ENCODE data around the gene TMCC2.

Gene TMCC2

GRCh38 chr1:205239078-205239477 is 11.3 kb downstream of the TMCC2 start:
- DNase-seq (ENCODE audit: low read depth in 2 of 2): no peak

DNA sequence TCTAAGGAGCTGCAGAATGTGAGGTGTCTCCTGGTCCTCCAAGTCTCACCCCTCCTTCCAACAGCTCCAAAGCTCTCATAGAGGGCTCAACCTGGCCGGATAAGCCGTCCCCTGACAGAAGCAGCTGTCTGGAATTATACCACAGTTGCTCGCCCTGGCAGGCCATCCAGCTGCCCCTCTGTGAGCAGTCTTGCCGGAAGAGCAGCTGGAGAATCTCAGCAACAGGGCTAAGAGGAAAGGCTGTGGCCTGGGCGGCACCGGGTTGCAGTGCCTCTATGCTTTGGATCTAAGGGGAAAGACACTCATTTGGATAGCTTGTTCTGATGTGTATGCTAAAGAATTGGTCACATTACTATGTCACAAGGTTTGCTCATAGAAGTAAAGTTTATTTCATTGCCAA is 12.4 kb downstream of the TMCC2 start:
- no peak for DNase-seq (ENCODE audit: low read depth in 2 of 2)

DNA sequence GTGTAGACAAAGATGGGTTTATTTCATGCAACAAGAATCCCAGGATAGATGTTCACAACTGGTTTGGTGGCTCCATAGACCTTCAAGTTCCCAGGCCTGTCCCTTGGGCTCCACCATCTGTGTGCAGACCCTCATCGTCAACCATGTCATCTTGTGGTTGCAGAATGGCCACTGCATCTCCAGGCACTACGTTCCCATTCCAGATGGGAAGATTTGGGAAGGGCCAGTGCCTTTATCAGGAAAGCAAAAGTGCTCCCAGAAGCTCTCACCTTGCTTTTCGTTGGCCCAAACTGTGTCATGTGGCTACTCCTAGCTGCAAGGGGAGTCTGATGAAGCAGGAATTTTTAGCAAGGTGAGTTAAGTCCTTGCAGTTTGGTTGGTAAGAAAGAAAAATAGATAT is 12.8 kb downstream of the TMCC2 start:
- no peak for DNase-seq (ENCODE audit: low read depth in 2 of 2)

GRCh38 chr1:205241366-205242030 is 13.8 kb downstream of the TMCC2 start:
- no peak for DNase-seq (ENCODE audit: low read depth in 2 of 2)

DNA sequence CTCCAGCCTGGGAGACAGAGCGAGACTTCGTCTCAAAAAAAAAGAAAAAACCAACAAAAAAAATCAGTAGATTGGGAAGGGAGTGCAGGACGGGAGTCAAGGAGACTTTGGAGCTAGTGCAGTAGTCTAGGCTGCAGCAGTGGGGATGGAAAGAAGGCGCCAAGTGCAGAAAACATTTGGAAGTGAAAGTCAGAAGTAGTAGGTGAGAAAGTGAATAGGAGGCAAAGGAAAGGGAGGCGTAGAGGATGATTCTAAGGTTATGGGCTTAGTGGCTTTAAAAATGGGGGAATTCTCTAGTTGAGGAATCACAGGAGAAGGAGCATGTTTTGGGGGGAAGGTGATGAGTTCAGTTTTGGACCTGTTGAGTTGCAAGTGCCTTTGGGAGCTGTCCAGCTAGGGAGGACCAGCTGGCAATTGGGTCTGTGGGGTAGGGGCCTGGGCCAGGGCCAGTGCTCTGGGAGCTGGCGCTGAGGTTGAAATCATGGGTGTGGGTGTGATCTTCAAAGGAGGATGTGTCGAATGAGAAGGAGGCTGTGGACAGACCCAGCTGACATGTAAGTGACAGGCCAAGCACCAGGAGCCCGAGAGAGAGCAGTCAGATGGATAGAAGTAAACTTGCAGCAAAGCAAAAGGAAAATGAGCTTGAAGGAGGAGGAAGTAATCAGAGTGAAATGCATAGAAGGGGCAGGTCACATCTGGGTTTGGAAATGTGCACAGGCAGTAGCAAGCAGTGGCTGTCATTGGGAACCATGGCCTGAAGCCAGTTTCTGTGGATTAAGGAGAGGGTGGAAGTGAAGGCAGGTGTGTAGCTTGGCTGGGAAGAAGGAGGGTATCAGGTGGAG is 15.8 kb downstream of the TMCC2 start:
- DNase-seq (ENCODE audit: low read depth in 2 of 2): no peak

- DNase-seq (ENCODE audit: low read depth in 2 of 2): no peak
Observed at GRCh38 chr1:205244384-205244783, 16.6 kb downstream of the TMCC2 start.

GRCh38 chr1:205245096-205245495 is 17.4 kb downstream of the TMCC2 start:
- DNase-seq (ENCODE audit: low read depth in 2 of 2): no peak

- DNase-seq (ENCODE audit: low read depth in 2 of 2): no peak
Observed at GRCh38 chr1:205246351-205247119, 18.8 kb downstream of the TMCC2 start.

- DNase-seq (ENCODE audit: low read depth in 2 of 2): no peak
Observed at GRCh38 chr1:205247130-205247921, 19.6 kb downstream of the TMCC2 start.

DNA sequence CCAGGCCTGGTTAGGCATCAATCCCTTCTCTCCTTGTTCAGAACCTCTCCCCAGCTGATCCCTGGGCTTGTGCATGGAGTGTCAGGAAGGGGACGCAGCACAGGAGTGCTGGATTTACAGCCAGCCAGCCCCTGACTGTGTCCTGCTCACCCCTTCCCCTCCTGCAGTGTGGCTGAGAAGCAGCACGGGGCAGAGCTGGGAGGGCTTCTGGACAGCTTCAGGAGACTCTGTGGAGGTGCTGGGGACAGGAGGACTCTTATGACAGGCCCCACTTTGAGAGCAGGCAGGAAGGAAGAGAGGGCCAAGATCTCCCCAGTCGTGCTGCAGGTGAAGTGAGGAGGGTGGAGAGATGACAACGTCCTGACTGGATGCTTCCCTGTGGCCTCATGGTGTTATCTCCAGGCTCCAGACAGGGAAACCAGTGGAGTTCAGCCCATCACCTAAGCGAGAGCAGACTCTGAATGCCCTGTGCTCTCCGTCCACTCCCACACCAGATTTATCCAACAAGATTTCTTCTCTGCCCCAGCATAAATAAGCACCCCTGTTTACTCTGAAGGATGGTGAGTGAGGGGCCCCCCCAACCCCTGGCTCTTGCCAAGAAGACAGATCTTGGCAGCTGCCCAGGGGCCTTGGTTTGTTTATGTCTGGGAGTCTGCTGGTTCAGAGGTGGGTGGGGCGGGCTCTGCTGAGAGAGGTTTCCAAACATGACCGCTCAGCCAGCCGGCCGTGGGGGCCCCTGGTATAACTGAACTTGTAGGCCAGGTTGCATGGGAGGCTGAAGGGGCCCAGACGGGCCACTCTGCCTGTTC is 21.3 kb downstream of the TMCC2 start:
- DNase-seq (ENCODE audit: low read depth in 2 of 2): no peak

DNA sequence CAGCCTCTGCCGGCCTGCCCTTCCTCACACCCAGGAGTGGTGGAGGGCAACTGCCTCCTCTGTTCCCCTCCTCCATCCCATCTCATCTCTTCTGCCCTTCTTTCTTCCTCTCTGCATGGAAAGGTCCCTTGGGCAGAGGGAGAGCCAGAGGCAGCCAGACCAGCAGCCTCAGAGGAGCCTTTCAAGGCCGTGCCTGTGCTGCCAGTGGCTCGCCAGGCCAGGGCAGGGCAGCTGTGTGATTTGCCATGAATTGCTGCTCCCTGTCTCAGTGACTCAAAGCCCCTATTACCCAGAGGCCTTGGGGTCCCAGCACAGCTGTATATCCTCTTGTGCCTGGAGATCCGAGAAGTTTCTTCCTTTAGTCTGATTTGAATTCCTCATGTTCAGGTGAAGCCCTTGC is 21.9 kb downstream of the TMCC2 start:
- no peak for DNase-seq (ENCODE audit: low read depth in 2 of 2)

GRCh38 chr1:205250699-205251098 is 23.0 kb downstream of the TMCC2 start:
- DNase-seq (ENCODE audit: low read depth in 2 of 2): no peak

GRCh38 chr1:205251576-205251975 is 23.8 kb downstream of the TMCC2 start:
- DNase-seq (ENCODE audit: low read depth in 2 of 2): no peak

- peak; percentile 70 to 87 for DNase-seq (ENCODE audit: low read depth in 2 of 2)
Observed at GRCh38 chr1:205255941-205256780, 28.4 kb downstream of the TMCC2 start.

GRCh38 chr1:205256951-205257625 is 29.3 kb downstream of the TMCC2 start:
- DNase-seq (ENCODE audit: low read depth in 2 of 2): no peak

- no peak for DNase-seq (ENCODE audit: low read depth in 2 of 2)
Observed at GRCh38 chr1:205257735-205258134, 30.0 kb downstream of the TMCC2 start.

DNA sequence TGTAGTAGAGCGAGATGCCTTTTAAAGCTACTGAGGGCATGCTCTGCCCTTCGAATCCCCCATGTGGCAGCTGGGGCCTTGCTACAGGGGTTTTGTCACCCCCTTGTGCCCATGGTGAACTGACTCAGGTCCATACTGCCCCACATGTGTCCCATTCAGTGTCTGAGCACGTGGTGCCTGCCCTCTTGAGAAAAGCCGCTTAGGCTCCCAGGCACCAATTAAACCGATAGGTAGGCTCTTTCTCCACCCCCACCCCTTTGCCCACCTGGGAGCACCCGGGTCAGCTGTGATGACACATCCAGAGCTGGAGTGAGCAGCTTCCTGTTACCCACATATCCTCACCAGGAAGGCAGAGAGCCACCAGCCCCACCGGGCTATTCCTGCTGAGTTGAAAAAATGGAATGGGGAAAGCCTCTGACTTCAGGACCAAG is 30.5 kb downstream of the TMCC2 start:
- DNase-seq (ENCODE audit: low read depth in 2 of 2): no peak

DNA sequence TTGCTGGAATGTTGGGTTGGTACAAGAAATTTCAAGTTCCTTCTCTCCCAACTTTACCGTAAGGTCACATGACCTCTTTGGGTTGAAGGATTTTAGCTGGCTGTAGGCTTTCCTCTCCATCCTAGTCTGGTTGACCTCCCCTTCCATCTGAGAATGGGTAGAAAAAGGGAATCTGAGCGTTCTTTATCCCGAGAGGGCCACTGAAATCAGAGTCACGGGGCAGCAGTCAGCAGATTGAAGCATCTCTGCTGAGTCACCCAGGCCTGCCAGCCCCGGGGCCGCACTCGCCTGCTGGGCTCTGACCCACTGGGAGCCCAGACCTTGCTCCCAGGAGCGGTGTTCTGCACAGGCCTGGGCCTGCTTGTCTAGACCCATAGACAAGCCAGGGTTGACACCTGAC is 31.0 kb downstream of the TMCC2 start:
- no peak for DNase-seq (ENCODE audit: low read depth in 2 of 2)

DNA sequence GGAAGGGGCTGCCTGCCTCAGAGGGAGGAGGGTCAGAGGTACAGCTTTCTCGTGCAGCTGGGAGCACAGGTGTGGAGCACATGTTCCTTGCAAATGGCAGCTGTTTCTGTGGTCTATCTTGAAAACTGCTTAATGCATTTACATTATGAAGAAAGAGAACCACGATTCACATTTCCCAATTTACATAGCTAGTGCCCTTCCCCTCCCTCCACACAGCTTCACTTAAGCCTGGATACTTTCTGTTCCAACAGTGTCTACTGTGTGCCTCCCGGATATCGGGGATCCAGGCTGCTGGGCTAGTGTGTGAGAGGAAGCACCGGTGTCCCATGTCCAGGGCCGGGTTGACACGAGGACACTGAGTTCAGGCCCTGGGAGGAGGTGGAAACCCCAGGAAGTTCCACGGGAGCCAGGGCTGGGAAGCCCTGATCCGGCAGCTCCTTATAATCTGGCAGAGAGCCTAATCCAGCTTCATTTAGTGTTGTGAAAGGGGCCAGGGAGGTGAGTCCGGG is 31.6 kb downstream of the TMCC2 start:
- DNase-seq (ENCODE audit: low read depth in 2 of 2): no peak

Measured in stimulated activated CD4-positive, alpha-beta T cell treated with anti-CD3 and anti-CD28 coated beads, Interleukin-1b, Interleukin-23, amount 100 ng/mL, for 1 hour (primary cell).